NCI-H2081 treated with DMSO at 0.1 percent for 48 hours (cell line): ENCODE data around the gene ERBB3.

ENCODE experiments used
- DNase-seq: peaks from one replicate; lab custom pipeline; 2025; lab: John Stamatoyannopoulos, UW

ERBB3 gene

DNA sequence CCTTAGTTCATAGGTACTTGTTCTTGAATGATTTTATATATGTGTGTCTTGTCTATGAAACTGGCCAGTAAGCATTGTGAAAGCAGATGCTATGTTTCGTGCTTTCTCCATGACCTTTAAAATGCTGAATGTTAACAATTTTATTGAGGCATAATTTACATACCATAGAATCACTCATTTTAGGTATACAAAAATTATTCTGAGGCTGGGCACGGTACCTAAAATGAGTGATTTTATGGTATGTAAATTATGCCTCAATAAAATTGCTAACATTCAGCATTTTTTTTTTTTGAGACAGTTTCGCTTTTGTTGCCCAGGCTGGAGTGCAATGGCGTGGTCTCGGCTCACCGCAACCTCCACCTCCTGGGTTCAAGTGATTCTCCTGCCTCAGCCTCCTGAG is 54.9 kb downstream of the ERBB3 start:
- DNase-seq, result no peak

DNA sequence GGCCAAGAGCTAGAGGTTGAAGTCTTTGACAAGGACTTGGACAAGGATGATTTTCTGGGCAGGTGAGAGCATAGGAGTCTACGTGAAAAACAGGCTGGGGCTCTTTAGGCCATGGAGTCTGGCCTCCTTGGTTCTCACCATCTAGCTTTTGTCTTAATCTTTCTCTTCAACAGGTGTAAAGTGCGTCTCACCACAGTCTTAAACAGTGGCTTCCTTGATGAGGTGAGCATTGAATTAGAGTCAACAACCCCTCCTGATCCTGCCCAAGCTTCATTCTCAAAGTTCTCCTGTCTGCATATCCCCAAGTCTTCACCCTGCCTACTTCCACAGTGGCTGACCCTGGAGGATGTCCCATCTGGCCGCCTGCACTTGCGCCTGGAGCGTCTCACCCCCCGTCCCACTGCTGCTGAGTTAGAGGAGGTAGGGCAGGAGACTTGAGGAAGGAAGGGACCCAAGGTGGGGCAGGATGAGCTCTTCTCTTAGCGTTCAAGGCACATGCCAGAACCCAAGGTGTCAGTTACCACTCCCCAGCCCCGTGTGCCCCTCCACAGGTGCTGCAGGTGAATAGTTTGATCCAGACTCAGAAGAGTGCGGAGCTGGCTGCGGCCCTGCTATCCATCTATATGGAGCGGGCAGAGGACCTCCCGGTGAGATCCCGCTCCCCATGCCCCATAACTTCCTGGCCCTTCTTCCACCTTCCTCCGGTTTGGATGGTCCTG is 58.0 kb downstream of the ERBB3 start:
- no peak for DNase-seq

DNA sequence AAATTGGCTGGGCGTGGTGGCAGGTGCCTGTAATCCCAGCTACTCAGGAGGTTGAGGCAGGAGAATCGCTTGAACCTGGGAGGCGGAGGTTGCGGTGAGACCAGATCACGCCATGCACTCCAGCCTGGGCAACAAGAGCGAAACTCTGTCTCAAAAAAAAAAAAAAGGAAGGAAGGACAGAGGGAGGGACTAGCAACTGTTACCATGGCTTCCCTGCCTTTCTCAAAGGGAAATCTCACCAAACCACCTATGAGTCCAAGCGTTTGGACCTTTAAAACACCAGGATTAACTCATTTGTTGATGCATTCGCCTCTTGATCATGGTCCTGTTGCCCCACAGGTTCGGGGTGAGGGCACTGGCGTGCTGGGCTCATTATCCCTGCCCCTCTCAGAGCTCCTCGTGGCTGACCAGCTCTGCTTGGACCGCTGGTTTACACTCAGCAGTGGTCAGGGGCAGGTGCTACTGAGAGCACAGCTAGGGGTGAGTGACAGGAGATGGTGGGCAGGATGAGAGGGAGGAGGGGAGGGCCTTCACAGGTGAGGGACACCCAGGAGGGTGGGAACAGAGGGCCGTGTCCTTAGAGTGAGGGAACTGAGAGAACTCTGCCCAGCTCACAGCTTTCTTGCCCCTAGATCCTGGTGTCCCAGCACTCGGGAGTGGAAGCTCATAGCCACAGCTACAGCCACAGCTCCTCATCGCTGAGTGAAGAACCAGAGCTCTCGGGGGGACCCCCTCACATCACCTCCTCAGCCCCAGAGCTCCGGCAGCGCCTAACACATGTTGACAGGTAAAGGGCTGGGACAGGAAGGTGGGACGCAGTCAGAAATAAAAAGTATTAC is 62.2 kb downstream of the ERBB3 start:
- no peak for DNase-seq

DNA sequence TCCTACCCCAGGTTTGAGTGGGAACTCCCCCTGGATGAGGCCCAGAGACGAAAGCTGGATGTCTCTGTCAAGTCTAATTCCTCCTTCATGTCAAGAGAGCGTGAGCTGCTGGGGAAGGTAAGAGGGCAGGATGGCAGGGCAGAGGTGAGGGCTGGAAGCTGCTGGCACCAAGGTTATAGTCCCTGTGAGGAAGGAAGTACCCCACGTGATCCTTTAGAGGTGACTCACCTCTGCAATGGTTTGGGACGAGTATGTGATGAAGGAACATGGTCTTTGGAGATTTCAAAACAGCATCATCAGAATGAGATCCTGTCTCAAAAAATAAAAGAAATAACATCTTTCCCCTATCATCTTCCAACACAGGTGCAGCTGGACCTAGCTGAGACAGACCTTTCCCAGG is 63.3 kb downstream of the ERBB3 start:
- no peak for DNase-seq

DNA sequence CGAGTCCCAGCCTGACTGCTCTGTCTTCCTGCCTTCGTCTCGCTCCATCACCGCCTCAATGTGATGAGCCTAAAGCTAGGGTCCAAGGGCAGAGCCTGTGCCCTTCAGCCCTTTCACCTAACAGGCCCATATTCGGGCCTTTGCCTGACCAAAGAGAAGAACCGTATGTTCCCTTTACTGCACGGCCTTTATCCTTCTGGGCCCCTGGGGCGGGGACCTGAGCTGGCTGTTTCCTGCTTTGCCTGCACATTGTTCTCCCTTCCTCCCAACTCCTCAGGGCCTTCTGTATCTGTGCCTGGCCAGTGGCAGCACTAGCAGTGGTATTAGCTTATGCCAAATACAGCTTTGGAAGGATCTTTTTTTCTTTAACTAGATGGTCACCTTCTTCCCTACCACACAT is 63.9 kb downstream of the ERBB3 start:
- DNase-seq, result no peak

DNA sequence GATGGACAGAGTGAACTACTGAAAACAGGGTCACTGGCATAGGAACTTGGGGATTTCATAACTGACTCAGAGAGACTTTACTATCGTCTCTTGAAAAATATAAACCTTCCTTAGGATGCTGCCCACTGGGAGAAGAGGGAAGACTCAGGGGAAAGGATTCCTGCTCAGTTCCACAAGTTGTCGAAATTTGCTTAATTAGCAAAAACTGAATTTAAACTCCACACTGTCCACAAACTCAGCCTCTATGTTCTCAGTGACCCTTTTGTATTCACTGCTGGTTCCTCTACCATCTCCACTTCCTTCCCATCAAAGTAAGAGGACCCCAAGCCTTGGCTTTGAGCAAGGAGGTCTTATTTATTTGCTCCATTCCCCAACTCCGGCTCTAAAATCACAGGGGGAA is 65.3 kb downstream of the ERBB3 start:
- DNase-seq, result no peak

DNA sequence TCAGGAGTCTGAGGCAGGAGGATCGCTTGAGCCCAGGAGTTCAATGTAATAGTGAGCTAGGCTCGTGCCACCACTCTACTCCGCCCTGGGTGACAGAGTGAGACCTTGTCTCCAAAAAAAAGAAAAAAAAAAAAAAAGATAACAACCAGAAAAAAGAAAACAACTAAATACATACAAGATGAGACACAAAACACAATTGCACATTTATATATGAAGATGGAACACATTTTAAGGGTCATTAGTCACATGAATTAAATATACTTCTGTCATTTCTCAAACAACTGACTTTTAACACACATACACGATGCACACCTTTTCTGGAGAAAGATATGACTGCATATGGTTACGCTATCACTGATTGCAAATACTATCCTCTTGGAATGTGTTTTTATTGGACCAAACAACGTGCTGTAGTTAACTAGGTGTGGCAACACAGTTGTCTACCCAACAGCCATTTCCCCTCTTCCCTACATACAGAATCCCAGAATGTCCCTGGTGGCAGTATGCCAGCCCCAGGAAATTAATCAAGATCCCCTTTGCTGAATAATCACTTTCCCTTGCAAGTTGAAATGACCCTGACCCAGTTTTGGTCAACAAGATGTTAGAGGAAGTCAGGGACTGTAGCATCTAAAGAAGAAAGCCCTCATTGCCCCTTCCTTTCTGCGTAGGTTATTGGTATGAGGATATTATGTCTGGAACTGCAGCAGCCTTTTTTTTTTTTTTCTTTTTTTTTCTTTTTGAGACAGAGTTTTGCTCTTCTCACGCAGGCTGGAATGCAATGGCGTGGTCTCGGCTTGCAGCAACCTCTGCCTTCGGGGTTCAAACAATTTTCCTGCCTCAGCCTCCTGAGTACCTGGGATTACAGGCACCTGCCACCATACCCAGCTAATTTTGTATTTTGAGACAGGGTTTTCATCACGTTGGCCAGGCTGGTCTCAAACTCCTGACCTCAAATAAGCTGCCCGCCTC is 66.8 kb downstream of the ERBB3 start:
- DNase-seq, result no peak

DNA sequence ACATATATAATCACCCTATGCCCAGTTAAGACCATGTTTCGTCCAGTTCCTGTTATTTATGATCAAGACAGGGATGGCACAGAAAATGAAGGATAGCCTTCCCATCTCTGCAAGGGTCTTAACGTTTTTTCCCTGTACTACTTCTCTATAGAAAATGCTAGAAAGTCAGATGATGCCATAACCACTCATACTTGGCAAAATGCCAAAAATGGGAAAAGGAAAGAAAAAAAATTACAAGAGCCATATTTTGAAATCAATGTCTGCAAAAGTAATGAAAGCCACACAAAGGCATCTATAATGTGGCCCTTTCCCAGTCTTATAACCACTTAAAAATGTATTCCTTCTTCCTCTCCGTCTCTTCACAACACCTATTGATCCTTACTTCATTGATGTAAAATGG is 70.6 kb downstream of the ERBB3 start:
- no peak for DNase-seq

DNA sequence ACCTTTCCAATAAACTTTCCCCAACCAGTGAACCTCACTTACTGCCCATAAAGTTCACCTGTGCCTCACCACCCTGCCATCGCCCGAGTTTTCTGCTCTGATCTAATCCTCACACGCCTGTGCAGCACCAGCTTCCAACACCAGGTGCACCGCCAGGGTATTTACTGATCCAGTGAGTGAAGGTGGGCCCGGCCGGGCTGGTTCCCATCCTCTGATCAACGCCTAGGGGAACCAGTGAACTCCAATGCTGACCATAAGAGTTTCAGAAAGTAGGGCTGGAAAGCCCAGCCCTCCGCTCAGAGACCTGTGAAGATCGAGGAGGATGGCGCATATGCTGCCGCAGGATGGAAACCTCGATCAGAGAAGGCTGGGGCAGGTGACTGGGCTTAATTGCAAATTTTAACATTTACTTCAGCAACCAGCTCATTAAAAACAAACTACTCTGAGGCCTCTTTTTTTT is 71.7 kb downstream of the ERBB3 start:
- no peak for DNase-seq

DNA sequence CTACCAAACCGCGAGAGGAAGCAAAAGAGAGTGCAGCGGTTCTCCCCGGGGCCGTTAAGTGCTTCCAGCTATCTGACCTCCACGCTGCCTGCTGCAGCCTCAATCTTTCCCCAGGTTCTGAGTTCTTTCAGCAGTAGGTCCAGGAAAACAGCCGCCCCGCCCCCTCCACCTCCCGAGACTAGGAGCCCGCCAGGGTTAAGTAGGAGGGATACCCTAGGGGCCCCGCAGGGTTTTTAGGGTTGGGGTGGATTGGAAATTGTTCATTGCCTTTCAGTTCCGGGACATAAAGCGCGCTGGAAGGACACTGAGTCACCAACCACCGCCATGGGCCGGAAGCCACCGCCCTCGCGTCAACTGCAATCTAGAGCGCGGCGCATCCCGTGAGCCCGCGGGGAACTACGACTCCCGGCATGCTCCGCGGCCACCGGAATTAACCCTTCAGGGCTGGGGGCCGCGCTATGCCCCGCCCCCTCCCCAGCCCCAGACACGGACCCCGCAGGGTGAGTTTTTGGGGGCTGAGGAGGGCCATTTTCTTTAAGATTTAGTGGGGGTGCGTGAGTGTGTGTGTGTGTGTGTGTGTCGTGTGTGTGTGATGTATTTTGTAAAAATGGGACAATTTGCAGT is 72.3 kb downstream of the ERBB3 start, which contains the start of gene MYL6B:
Gene MYL6B (plus strand): TSS at position 456 of the 624 bp plus-strand sequence. CDS start 1,332 bp downstream, outside the sequence.
- peak; percentile 30 for DNase-seq
